ENCODE measurements around the gene NELL1.

GRCh38 chr11:20991471-20991870 is 322.1 kb downstream of the NELL1 start:
- TF ChIP-seq JUN (IDR thresholded peaks at IDR 0.05; ENCODE audit: borderline replicate concordance, insufficient read depth, insufficient read length, low read depth) (no peak), CTCF (IDR thresholded peaks at IDR 0.05; ENCODE audit: extremely low read depth in 1 of 2, insufficient read depth in 1 of 2, low read depth in 1 of 2, low read length in 2 of 2) (no peak), POLR2A (IDR thresholded peaks at IDR 0.05; ENCODE audit: low read depth, low read length) (no peak), EZH2 (IDR thresholded peaks at IDR 0.05; ENCODE audit: borderline replicate concordance, low read depth, low read length, severe bottlenecking) (no peak), MAX (IDR thresholded peaks at IDR 0.05; ENCODE audit: insufficient read depth, insufficient read length) (no peak), POLR2AphosphoS5 (IDR thresholded peaks at IDR 0.05; ENCODE audit: insufficient read depth, low read depth, low read length) (no peak), GATA2 (IDR thresholded peaks at IDR 0.05; ENCODE audit: insufficient read depth, insufficient read length, low read depth, low read length) (no peak), MYC (IDR thresholded peaks at IDR 0.05; ENCODE audit: low read depth, low read length) (no peak), FOS (IDR thresholded peaks at IDR 0.05; ENCODE audit: borderline replicate concordance, insufficient read depth, low read length) (no peak)

All from endothelial cell of umbilical vein (primary cell).